ENCODE results near the gene ZC3H10.

The ZC3H10 gene

GRCh38 chr12:56119361-56119796 is 1.3 kb downstream of the ZC3H10 start:
- H3K27ac ChIP-seq, result peak overlapping the region; percentile 96 to 99
- TF ChIP-seq CTCF (IDR thresholded peaks at IDR 0.05), result peak; percentile 66
- DNase-seq (ENCODE audit: low spot score), result peak; percentile 87
- peak overlapping the region; percentile 98 for H3K4me3 ChIP-seq

GRCh38 chr12:56120158-56120846 is 2.2 kb downstream of the ZC3H10 start:
- peak overlapping the region; percentile 96 to 99 for H3K27ac ChIP-seq
- TF ChIP-seq CTCF (IDR thresholded peaks at IDR 0.05), result no peak

GRCh38 chr12:56121204-56121870 is 3.3 kb downstream of the ZC3H10 start:
- no peak for TF ChIP-seq CTCF (IDR thresholded peaks at IDR 0.05)
- no peak overlapping the region for H3K4me3 ChIP-seq
- H3K27ac ChIP-seq, result peak overlapping the region in 1 of 2 donors; percentile 12
- no peak for DNase-seq (ENCODE audit: low spot score)

More at GRCh38 chr12:56120158-56120846, 2.2 kb downstream of the ZC3H10 start:
- no peak for DNase-seq (ENCODE audit: low spot score)
- H3K4me3 ChIP-seq, result no peak overlapping the region

GRCh38 chr12:56122637-56123036 is 4.6 kb downstream of the ZC3H10 start:
- no peak for DNase-seq (ENCODE audit: low spot score)
- no peak for TF ChIP-seq CTCF (IDR thresholded peaks at IDR 0.05)
- no peak overlapping the region for H3K4me3 ChIP-seq
- H3K27ac ChIP-seq, result no peak overlapping the region

GRCh38 chr12:56124133-56124532 is 6.1 kb downstream of the ZC3H10 start:
- no peak overlapping the region for H3K4me3 ChIP-seq
- DNase-seq (ENCODE audit: low spot score), result no peak

GRCh38 chr12:56126732-56127239 is 8.7 kb downstream of the ZC3H10 start:
- peak overlapping the region; percentile 61 for H3K4me3 ChIP-seq
- TF ChIP-seq CTCF (IDR thresholded peaks at IDR 0.05), result no peak
- DNase-seq (ENCODE audit: low spot score), result no peak
- H3K27ac ChIP-seq, result peak overlapping the region; percentile 82 to 86

More at GRCh38 chr12:56124133-56124532, 6.1 kb downstream of the ZC3H10 start:
- no peak for TF ChIP-seq CTCF (IDR thresholded peaks at IDR 0.05)
- H3K27ac ChIP-seq, result no peak overlapping the region
